Measurements from ENCODE around the gene IGFBP7. TPM values are rescaled to one million over a fixed set of nuclear protein-coding genes. Genes with fewer than 3 reads are reported as not detected.

IGFBP7 gene
- total RNA-seq, 2 donors from 2014 or later, result 1.1 TPM; not detected in 1

DNA sequence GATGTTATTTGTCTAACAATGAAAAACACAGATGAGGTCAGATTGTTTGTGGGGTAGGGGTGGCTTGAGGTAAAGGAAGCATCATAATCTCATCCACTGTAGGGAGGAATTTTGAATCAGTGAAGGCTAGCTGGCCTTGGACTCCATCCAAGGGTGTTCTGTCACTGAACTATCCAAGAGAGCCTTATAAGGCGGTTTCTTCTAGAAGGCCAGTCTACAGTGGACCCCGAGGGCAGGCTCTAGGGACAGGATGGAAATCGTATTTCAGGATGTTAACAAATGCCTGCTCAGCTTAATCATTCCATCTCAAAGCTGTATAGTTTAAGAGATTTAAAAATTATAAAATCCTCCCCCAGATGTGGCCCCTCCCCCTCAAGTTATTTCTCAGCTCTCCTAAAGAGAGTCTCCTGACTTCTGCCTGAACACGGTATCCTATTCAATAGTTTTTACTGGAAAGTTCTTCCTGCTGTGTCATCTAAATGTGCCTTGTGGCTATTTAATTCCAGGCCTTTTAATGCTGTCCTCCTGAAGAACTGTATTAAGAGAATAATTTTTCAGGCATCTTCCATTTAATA lies 8.0 kb downstream of the IGFBP7 start:
- Histone ChIP-seq H3K4me1 (ENCODE audit: control insufficient read depth, insufficient read depth, low read length) (no peaks in the 10 kb centered on the region), H3K27ac (ENCODE audit: low read depth, low read length) (no peak overlapping the region), H3K9ac (ENCODE audit: extremely low read depth, low read length, poor library complexity, severe bottlenecking) (no peak overlapping the region), H3K36me3 (ENCODE audit: control insufficient read depth, insufficient read depth, low read length) (no peaks in the 10 kb centered on the region), H3K27me3 (ENCODE audit: control insufficient read depth, insufficient read depth, low read length, poor library complexity, severe bottlenecking) (peaks cover 4% of the 10 kb centered on the region), H3K4me3 (ENCODE audit: low read length) (no peak overlapping the region), H3K9me3 (ENCODE audit: control insufficient read depth, low read length) (no peaks in the 10 kb centered on the region)
- Mint-ChIP-seq H3K4me3 (no peak overlapping the region), H3K27ac (no peak overlapping the region), H3K9me3 (no peaks in the 10 kb centered on the region), H3K4me1 (peaks cover 24% of the 10 kb centered on the region), H3K27me3 (ENCODE audit: insufficient read depth) (peaks cover 11% of the 10 kb centered on the region), H3K36me3 (ENCODE audit: low read depth) (no peaks in the 10 kb centered on the region)
- DNase-seq, result no peak
- TF ChIP-seq, protein P1, sequence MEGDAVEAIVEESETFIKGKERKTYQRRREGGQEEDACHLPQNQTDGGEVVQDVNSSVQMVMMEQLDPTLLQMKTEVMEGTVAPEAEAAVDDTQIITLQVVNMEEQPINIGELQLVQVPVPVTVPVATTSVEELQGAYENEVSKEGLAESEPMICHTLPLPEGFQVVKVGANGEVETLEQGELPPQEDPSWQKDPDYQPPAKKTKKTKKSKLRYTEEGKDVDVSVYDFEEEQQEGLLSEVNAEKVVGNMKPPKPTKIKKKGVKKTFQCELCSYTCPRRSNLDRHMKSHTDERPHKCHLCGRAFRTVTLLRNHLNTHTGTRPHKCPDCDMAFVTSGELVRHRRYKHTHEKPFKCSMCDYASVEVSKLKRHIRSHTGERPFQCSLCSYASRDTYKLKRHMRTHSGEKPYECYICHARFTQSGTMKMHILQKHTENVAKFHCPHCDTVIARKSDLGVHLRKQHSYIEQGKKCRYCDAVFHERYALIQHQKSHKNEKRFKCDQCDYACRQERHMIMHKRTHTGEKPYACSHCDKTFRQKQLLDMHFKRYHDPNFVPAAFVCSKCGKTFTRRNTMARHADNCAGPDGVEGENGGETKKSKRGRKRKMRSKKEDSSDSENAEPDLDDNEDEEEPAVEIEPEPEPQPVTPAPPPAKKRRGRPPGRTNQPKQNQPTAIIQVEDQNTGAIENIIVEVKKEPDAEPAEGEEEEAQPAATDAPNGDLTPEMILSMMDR (conservative IDR thresholded peaks at IDR 0.05), result no peak
- WGBS, 2 experiments (ENCODE audit: insufficient coverage in 1 of 2, insufficient read length in 1 of 2), result 77 to 84% methylated on average over 2 to 4 of the region's 4 CpGs

DNA sequence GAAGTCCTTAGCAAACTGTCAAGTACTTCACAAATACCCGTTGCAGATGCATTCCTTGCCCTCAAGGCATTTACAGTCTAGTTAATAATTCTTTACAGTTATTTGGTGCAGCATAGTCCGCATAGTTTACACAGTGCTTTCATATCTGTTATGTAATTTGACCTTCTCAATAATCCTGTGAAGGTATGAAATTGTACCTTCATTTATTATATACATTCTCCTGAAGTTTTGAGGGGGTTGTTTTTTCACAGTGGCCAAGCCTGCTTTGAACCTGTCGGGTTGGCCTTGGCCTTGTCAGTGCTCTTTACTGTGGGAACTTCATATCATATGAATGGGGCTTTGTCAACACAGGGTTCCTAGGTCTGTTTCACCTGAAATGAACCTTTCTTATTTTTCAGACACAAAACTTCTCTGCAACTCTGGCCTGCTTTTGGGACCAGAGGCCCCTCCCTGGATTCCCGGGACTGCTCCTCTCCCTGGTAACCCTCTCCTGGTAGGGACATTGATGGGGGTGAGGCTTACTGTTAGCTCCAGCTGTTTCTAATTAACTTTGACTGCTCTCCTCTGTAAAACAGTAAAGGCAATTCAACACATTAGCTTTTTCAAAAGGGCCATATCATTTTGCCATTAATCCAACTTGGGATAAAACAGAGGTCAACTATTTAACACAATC lies 9.1 kb downstream of the IGFBP7 start:
- no peak overlapping the region for H3K27ac ChIP-seq (ENCODE audit: low read depth, low read length)
- no peaks in the 10 kb centered on the region for H3K36me3 Mint-ChIP-seq (ENCODE audit: low read depth)
- H3K27ac Mint-ChIP-seq, result no peak overlapping the region
- peaks cover 1% of the 10 kb centered on the region for H3K27me3 Mint-ChIP-seq (ENCODE audit: insufficient read depth)
- no peak for DNase-seq
- H3K4me3 ChIP-seq (ENCODE audit: low read length), result no peak overlapping the region
- no peaks in the 10 kb centered on the region for H3K9me3 ChIP-seq (ENCODE audit: control insufficient read depth, low read length)
- 70 to 79% methylated on average over 3 to 4 of the region's 4 CpGs for WGBS, 2 experiments (ENCODE audit: insufficient coverage in 1 of 2, insufficient read length in 1 of 2)
- no peaks in the 10 kb centered on the region for H3K4me1 ChIP-seq (ENCODE audit: control insufficient read depth, insufficient read depth, low read length)
- no peak overlapping the region for H3K9ac ChIP-seq (ENCODE audit: extremely low read depth, low read length, poor library complexity, severe bottlenecking)
- TF ChIP-seq, protein P1 (conservative IDR thresholded peaks at IDR 0.05), result no peak
- H3K36me3 ChIP-seq (ENCODE audit: control insufficient read depth, insufficient read depth, low read length), result no peaks in the 10 kb centered on the region
- H3K4me1 Mint-ChIP-seq, result peaks cover 24% of the 10 kb centered on the region
- no peak overlapping the region for H3K4me3 Mint-ChIP-seq
- H3K27me3 ChIP-seq (ENCODE audit: control insufficient read depth, insufficient read depth, low read length, poor library complexity, severe bottlenecking), result no peaks in the 10 kb centered on the region
- H3K9me3 Mint-ChIP-seq, result no peaks in the 10 kb centered on the region

DNA sequence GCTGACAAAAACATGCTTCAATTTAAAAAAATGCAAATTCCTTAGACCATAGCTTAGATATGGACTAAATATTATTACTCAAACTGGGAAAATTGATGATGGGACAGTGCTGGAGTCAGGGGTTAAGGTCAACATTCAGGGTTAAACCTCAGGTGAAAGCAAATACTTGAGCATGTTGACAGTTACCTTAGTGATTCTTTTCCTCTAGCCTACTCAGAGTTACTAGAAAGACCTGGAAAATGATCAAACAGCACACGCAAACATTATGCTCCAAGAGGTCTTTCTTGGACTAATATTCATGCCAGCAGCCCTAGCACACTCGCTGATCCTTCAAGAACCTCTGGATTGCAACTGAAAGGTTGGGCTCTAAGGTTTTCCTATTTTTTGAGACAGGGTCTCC lies 10.8 kb downstream of the IGFBP7 start:
- no peaks in the 10 kb centered on the region for H3K4me1 ChIP-seq (ENCODE audit: control insufficient read depth, insufficient read depth, low read length)
- TF ChIP-seq, protein P1 (conservative IDR thresholded peaks at IDR 0.05), result no peak
- no peaks in the 10 kb centered on the region for H3K27me3 Mint-ChIP-seq (ENCODE audit: insufficient read depth)
- H3K27ac ChIP-seq (ENCODE audit: low read depth, low read length), result no peak overlapping the region
- no peak overlapping the region for H3K4me3 Mint-ChIP-seq
- peaks cover 24% of the 10 kb centered on the region for H3K4me1 Mint-ChIP-seq
- 91 to 100% methylated on average over 2 of the region's 2 CpGs for WGBS, 2 experiments (ENCODE audit: insufficient coverage in 1 of 2, insufficient read length in 1 of 2)
- DNase-seq, result no peak
- no peak overlapping the region for H3K9ac ChIP-seq (ENCODE audit: extremely low read depth, low read length, poor library complexity, severe bottlenecking)
- H3K4me3 ChIP-seq (ENCODE audit: low read length), result no peak overlapping the region
- no peaks in the 10 kb centered on the region for H3K27me3 ChIP-seq (ENCODE audit: control insufficient read depth, insufficient read depth, low read length, poor library complexity, severe bottlenecking)
- H3K36me3 ChIP-seq (ENCODE audit: control insufficient read depth, insufficient read depth, low read length), result no peaks in the 10 kb centered on the region
- H3K27ac Mint-ChIP-seq, result no peak overlapping the region
- no peaks in the 10 kb centered on the region for H3K9me3 ChIP-seq (ENCODE audit: control insufficient read depth, low read length)
- H3K36me3 Mint-ChIP-seq (ENCODE audit: low read depth), result no peaks in the 10 kb centered on the region
- no peaks in the 10 kb centered on the region for H3K9me3 Mint-ChIP-seq
